SU-DHL-6 (cell line): ENCODE data around the gene DOCK8.

Source experiments
- EZH2phosphoT487 ChIP-seq: fragments of 200-600 bp; sonication (generic), shearing (Covaris generic); conservative IDR thresholded peaks from 2 replicates; pipeline ENCODE4 v1.6.1; 2018; ENCODE audit warnings: mild to moderate bottlenecking, antibody characterized with exemption, low read length, moderate library complexity, mixed read lengths
- TF ChIP-seq, protein P1 (sequence below): fragments of 200-600 bp; sonication (generic); IDR thresholded peaks from one replicate; pipeline ENCODE4 v1.5.1; 2017; ENCODE audit warnings: antibody characterized with exemption, mild to moderate bottlenecking, low read length, moderate library complexity; ENCODE audit not compliant: insufficient read depth, poor library complexity, severe bottlenecking

DNA sequence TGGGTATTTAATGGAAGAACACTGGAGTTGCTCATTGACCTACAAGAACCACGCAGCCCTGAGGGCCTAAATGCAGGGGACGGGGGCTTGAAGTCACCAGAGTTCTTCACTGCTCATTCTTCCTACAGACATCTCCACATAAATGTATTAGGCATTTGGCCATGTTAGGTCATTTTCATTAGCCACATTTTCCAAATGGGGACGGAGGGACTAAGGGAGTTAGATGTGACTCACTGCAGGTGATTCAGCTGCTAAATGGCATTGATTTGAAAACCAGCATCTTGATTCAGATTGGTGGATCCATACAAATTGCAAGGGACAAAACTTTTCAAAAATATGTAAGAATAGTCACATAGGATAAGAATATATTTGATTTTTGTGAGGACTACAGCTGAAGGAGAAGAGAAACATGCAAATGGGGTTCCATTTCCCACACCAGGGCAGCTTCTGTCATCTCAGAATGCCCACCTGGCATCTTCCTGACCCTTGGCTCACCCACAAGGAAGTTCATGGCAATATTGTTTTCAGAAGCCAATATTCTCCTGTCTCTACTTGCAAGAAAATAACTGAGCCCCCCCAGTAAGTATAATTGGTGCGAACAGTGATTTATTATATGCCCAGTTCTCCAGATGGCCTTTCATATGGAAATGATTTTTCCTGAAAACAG is 264.8 kb downstream of the DOCK8 start:
- no peak for TF ChIP-seq EZH2phosphoT487
- TF ChIP-seq, protein P1, sequence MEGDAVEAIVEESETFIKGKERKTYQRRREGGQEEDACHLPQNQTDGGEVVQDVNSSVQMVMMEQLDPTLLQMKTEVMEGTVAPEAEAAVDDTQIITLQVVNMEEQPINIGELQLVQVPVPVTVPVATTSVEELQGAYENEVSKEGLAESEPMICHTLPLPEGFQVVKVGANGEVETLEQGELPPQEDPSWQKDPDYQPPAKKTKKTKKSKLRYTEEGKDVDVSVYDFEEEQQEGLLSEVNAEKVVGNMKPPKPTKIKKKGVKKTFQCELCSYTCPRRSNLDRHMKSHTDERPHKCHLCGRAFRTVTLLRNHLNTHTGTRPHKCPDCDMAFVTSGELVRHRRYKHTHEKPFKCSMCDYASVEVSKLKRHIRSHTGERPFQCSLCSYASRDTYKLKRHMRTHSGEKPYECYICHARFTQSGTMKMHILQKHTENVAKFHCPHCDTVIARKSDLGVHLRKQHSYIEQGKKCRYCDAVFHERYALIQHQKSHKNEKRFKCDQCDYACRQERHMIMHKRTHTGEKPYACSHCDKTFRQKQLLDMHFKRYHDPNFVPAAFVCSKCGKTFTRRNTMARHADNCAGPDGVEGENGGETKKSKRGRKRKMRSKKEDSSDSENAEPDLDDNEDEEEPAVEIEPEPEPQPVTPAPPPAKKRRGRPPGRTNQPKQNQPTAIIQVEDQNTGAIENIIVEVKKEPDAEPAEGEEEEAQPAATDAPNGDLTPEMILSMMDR, result no peak
